Fibroblast of mammary gland (primary cell): Measurements from ENCODE around the gene PIK3AP1.
A peak's percentile ranks its signal among the peaks of the same experiment; 100 is the strongest.
"Not testable (repeated sequence)": the region's sequence is repeated elsewhere in the genome, so short reads cannot be mapped to it uniquely, and the experiment has no call there.

Source experiments
- DNase-seq: peaks from one replicate; pipeline ENCODE4 v3.0.0-alpha.2; 2010; ENCODE audit warnings: low read depth
- H3K4me3 ChIP-seq: 2 replicates; pipeline ENCODE4 v1.5.1; 2011; ENCODE audit warnings: low read depth, mild to moderate bottlenecking, low read length, moderate library complexity; ENCODE audit not compliant: control insufficient read depth
- TF ChIP-seq, protein P1 (sequence below): conservative IDR thresholded peaks from 2 replicates; pipeline ENCODE4 v1.5.1; 2011; ENCODE audit warnings: low read depth, low read length, inconsistent platforms; ENCODE audit not compliant: control insufficient read depth, insufficient read depth

Gene PIK3AP1

DNA sequence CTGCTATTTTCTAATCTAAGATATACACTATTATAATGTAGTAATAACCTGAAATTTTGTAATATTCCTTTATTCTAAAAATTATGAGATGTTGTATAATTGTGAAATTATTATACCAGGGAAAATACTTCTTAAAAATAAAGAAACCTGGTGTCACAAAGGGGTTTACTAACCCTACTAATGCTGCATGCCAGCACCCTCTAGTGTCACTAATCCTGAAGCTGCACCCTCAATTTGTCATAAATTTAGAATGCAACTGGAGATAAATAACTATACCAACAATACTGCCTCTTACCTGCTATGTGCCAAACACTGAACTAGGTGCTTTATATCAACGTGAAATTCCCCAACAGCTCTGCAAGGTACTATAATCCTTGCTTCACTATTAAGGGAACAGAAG, 164.3 kb downstream of the PIK3AP1 start:
- TF ChIP-seq, protein P1, sequence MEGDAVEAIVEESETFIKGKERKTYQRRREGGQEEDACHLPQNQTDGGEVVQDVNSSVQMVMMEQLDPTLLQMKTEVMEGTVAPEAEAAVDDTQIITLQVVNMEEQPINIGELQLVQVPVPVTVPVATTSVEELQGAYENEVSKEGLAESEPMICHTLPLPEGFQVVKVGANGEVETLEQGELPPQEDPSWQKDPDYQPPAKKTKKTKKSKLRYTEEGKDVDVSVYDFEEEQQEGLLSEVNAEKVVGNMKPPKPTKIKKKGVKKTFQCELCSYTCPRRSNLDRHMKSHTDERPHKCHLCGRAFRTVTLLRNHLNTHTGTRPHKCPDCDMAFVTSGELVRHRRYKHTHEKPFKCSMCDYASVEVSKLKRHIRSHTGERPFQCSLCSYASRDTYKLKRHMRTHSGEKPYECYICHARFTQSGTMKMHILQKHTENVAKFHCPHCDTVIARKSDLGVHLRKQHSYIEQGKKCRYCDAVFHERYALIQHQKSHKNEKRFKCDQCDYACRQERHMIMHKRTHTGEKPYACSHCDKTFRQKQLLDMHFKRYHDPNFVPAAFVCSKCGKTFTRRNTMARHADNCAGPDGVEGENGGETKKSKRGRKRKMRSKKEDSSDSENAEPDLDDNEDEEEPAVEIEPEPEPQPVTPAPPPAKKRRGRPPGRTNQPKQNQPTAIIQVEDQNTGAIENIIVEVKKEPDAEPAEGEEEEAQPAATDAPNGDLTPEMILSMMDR = peak; percentile 39
- DNase-seq = peak; percentile 20
- no peak overlapping the region for H3K4me3 ChIP-seq

DNA sequence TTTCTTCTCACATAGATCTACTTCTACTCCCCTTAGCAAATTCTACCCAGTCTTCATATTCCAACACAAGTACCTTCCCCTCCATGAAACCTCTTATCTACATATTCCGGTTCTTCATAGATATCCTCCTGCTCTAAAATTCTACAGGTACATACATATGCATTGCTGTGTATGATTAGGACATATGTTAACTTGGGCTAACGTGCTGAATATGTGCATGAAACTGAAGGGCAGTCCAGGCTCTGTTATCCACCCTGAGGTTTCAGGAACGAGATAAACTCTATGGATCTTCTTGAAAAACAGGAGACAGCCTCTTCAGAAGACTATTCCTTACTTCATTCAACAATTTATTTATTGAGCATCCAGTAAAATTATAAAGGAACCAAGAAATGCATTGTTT, 165.0 kb downstream of the PIK3AP1 start:
- TF ChIP-seq, protein P1 = no peak
- no peak for DNase-seq
- no peak overlapping the region for H3K4me3 ChIP-seq

DNA sequence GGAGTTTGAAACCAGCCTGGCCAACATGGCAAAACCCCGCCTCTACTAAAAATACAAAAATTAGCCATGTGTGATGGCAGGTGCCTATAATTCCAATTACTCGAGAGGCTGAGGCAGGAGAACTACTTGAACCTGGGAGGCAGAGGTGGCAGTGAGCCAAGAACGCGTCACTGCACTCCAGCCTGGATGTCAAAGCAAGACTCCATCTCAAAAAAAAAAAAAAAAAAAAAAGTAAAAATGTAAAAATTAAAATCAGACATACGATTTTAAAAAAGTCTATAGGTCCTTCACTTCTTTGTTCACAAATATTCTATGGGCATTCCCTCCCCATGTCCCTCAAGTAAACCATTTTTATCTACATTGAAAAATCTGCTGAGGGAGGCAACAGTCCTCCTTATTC, 171.7 kb downstream of the PIK3AP1 start:
- DNase-seq = no peak
- H3K4me3 ChIP-seq = no peak overlapping the region
- TF ChIP-seq, protein P1 = no peak

DNA sequence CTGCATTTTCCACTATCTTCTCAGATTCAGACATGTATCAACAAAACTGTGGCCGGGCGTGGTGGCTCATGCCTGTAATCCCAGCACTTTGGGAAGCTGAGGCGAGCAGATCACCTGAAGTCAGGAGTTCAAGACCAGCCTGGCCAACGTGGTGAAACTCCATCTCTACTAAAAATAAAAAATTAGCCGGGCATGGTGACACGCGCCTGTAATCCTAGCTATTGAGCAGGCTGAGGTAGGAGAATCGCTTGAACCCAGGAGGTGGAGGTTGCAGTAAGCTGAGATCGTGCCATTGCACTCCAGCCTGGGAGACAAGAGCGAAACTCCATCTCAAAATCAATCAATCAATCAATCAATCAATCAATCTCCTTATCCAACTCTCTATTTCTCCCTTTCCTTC, 174.8 kb downstream of the PIK3AP1 start:
- DNase-seq, H3K4me3 ChIP-seq: not testable (repeated sequence)
